Measurements from ENCODE around the gene MLC1.

Gene MLC1

GRCh38 chr22:50016988-50017700 is 68.1 kb downstream of the MLC1 start:
- H3K4me1 ChIP-seq (ENCODE audit: control insufficient read depth, insufficient read depth, low read length), result no peaks in the 10 kb centered on the region
- H3K36me3 ChIP-seq (ENCODE audit: control insufficient read depth, insufficient read depth, low read length), result no peaks in the 10 kb centered on the region
- H3K27me3 ChIP-seq (ENCODE audit: control insufficient read depth, insufficient read depth, low read length), result peaks cover 17% of the 10 kb centered on the region
- no peak overlapping the region for H3K27ac ChIP-seq (ENCODE audit: low read depth, low read length)
- no peak overlapping the region for H3K4me3 ChIP-seq (ENCODE audit: low read length)
- H3K9ac ChIP-seq (ENCODE audit: low read length), result no peak overlapping the region

- no peak overlapping the region for H3K27ac ChIP-seq (ENCODE audit: low read depth, low read length)
- no peaks in the 10 kb centered on the region for H3K36me3 ChIP-seq (ENCODE audit: control insufficient read depth, insufficient read depth, low read length)
- H3K4me3 ChIP-seq (ENCODE audit: low read length), result no peak overlapping the region
- no peaks in the 10 kb centered on the region for H3K4me1 ChIP-seq (ENCODE audit: control insufficient read depth, insufficient read depth, low read length)
- peaks cover 23% of the 10 kb centered on the region for H3K27me3 ChIP-seq (ENCODE audit: control insufficient read depth, insufficient read depth, low read length)
- H3K9ac ChIP-seq (ENCODE audit: low read length), result no peak overlapping the region
Measured at GRCh38 chr22:50016308-50016987, 68.8 kb downstream of the MLC1 start.

- H3K9ac ChIP-seq (ENCODE audit: low read length), result no peak overlapping the region
- H3K4me3 ChIP-seq (ENCODE audit: low read length), result no peak overlapping the region
- H3K27me3 ChIP-seq (ENCODE audit: control insufficient read depth, insufficient read depth, low read length), result peaks cover 25% of the 10 kb centered on the region
- no peaks in the 10 kb centered on the region for H3K36me3 ChIP-seq (ENCODE audit: control insufficient read depth, insufficient read depth, low read length)
- H3K27ac ChIP-seq (ENCODE audit: low read depth, low read length), result no peak overlapping the region
- no peaks in the 10 kb centered on the region for H3K4me1 ChIP-seq (ENCODE audit: control insufficient read depth, insufficient read depth, low read length)
Measured at GRCh38 chr22:50015451-50016307, 69.5 kb downstream of the MLC1 start.

- peaks cover 29% of the 10 kb centered on the region for H3K27me3 ChIP-seq (ENCODE audit: control insufficient read depth, insufficient read depth, low read length)
- no peak overlapping the region for H3K9ac ChIP-seq (ENCODE audit: low read length)
- H3K4me3 ChIP-seq (ENCODE audit: low read length), result no peak overlapping the region
- no peak overlapping the region for H3K27ac ChIP-seq (ENCODE audit: low read depth, low read length)
- no peaks in the 10 kb centered on the region for H3K36me3 ChIP-seq (ENCODE audit: control insufficient read depth, insufficient read depth, low read length)
- no peaks in the 10 kb centered on the region for H3K4me1 ChIP-seq (ENCODE audit: control insufficient read depth, insufficient read depth, low read length)
Measured at GRCh38 chr22:50014655-50015401, 70.4 kb downstream of the MLC1 start.

GRCh38 chr22:50014053-50014501 is 71.1 kb downstream of the MLC1 start:
- Histone ChIP-seq H3K4me3 (ENCODE audit: low read length) (no peak overlapping the region), H3K27me3 (ENCODE audit: control insufficient read depth, insufficient read depth, low read length) (peaks cover 30% of the 10 kb centered on the region), H3K4me1 (ENCODE audit: control insufficient read depth, insufficient read depth, low read length) (no peaks in the 10 kb centered on the region), H3K27ac (ENCODE audit: low read depth, low read length) (no peak overlapping the region), H3K9ac (ENCODE audit: low read length) (no peak overlapping the region), H3K36me3 (ENCODE audit: control insufficient read depth, insufficient read depth, low read length) (no peaks in the 10 kb centered on the region)

GRCh38 chr22:50012211-50013181 is 72.7 kb downstream of the MLC1 start, which contains the start of gene IL17REL:
Gene IL17REL (minus strand): TSS chr22:50012765. CDS start chr22:50012646, 119 bp downstream.
- Histone ChIP-seq H3K27me3 (ENCODE audit: control insufficient read depth, insufficient read depth, low read length) (peaks cover 27% of the 10 kb centered on the region), H3K36me3 (ENCODE audit: control insufficient read depth, insufficient read depth, low read length) (no peaks in the 10 kb centered on the region), H3K9ac (ENCODE audit: low read length) (no peak within 1 kb of the TSS), H3K27ac (ENCODE audit: low read depth, low read length) (no peak within 1 kb of the TSS), H3K4me1 (ENCODE audit: control insufficient read depth, insufficient read depth, low read length) (no peaks in the 10 kb centered on the region), H3K4me3 (ENCODE audit: low read length) (no peak within 1 kb of the TSS)

GRCh38 chr22:50011447-50012210 is 73.6 kb downstream of the MLC1 start:
- Histone ChIP-seq H3K4me1 (ENCODE audit: control insufficient read depth, insufficient read depth, low read length) (no peaks in the 10 kb centered on the region), H3K27me3 (ENCODE audit: control insufficient read depth, insufficient read depth, low read length) (peaks cover 27% of the 10 kb centered on the region), H3K27ac (ENCODE audit: low read depth, low read length) (no peak overlapping the region), H3K9ac (ENCODE audit: low read length) (no peak overlapping the region), H3K4me3 (ENCODE audit: low read length) (no peak overlapping the region), H3K36me3 (ENCODE audit: control insufficient read depth, insufficient read depth, low read length) (no peaks in the 10 kb centered on the region)

- peaks cover 27% of the 10 kb centered on the region for H3K27me3 ChIP-seq (ENCODE audit: control insufficient read depth, insufficient read depth, low read length)
- H3K27ac ChIP-seq (ENCODE audit: low read depth, low read length), result no peak overlapping the region
- no peaks in the 10 kb centered on the region for H3K4me1 ChIP-seq (ENCODE audit: control insufficient read depth, insufficient read depth, low read length)
- no peak overlapping the region for H3K4me3 ChIP-seq (ENCODE audit: low read length)
- H3K36me3 ChIP-seq (ENCODE audit: control insufficient read depth, insufficient read depth, low read length), result no peaks in the 10 kb centered on the region
- H3K9ac ChIP-seq (ENCODE audit: low read length), result no peak overlapping the region
Measured at GRCh38 chr22:50010676-50011446, 74.4 kb downstream of the MLC1 start.

- Histone ChIP-seq H3K4me1 (ENCODE audit: control insufficient read depth, insufficient read depth, low read length) (no peaks in the 10 kb centered on the region), H3K27me3 (ENCODE audit: control insufficient read depth, insufficient read depth, low read length) (peaks cover 26% of the 10 kb centered on the region), H3K9ac (ENCODE audit: low read length) (no peak overlapping the region), H3K36me3 (ENCODE audit: control insufficient read depth, insufficient read depth, low read length) (no peaks in the 10 kb centered on the region), H3K27ac (ENCODE audit: low read depth, low read length) (no peak overlapping the region), H3K4me3 (ENCODE audit: low read length) (no peak overlapping the region)
Measured at GRCh38 chr22:50009765-50010675, 75.2 kb downstream of the MLC1 start.
